GM21619 (cell line): Measurements from ENCODE around the gene ALLC.

Source experiments
- ATAC-seq: cut with Tn5 transposase; IDR thresholded peaks from one replicate; pipeline ENCODE4 v1.9.1; 2021; ENCODE audit not compliant: unreplicated experiment

Gene ALLC

DNA sequence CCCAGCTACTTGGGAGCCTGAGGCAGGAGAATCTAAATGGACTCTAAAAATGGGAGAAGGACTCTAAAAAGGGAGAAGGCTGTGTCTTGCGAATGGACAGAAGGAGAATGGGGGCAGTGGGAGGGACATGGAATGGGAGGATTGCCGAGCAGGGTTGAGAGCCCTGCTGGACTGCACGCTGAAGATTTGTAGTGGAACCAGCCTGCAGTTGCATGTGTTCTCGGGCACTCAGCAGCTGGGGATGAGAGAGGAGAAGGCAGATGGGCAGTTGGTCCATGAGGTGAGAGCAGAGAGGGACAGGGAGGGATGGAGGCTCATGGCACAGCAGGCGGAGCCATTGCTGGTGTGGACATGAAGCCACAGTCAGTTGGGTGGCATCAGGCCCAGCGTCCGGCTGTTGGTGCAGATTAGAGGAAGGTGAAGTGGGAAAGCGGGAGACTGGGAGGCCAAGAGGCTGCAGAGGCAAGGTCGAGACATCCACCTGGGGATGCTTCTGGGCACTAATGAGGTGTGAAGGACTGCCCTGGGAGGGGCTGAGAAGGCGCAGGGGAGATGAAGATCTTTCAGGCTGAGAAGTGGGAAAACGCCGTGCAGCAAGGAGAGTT, 86.1 kb downstream of the ALLC start:
- no peak for ATAC-seq

DNA sequence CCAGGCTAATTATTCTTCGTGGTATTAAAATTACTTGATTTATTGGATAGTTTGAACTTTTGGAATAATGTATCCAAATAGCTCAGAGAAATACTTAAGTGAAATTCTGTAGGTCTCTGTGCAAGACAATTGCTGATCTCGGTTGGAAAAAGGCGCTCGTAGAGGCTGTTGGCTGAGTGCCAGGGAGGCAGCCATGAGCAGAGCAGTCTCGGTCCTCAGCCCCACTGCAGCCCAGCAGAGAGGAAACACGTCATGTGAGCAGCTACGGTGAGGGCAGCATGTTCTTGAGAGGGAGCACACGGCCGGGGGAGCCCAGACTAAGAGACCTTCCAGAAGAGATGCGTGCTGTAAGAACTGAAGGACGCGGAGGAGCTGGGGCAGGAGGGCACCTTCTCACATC, 87.9 kb downstream of the ALLC start:
- ATAC-seq, result no peak

GRCh38 chr2:3747032-3747654, 89.1 kb downstream of the ALLC start:
- ATAC-seq, result no peak

GRCh38 chr2:3747826-3748225, 89.8 kb downstream of the ALLC start:
- no peak for ATAC-seq

DNA sequence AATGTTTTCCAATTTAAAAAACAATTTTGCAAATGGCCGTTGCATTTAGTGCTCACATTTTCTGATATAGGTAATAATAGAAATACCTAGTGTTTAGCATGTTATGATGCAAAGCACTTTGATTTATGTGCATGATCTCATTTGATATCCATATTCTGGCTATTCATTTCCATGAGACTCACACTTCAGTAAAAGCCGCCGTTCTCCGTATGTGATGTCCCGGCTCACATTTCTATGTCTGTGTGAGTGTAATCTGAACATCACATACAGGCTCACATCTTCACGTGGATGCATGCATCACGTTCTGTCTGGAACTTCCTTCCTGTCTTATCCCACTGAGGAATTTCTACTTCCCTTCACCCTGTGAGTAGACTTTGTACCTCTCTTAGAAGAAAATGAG, 91.2 kb downstream of the ALLC start:
- ATAC-seq, result no peak

DNA sequence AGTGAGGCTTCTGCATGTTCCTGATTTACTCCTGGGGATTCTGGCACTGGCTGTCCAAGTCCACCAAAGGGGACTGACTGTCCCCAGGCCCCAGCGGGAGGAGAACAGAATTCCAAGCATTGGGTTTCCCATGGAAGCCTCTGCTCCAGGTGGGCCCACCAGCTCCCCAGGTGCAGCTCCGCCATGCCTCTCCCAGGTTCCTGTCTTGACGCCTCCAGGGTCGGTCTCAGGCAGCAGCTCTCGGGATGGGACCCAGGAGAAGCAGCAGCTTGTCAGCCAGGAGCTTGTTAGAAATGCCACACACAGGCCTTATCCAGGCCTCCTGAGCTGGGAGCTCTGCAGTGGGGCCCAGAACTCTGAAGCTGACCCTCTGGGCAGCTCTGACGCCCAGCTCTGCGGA, 93.3 kb downstream of the ALLC start:
- no peak for ATAC-seq

- ATAC-seq, result no peak
Observed at GRCh38 chr2:3751806-3752205, 93.8 kb downstream of the ALLC start.
